GM21737 (cell line): ENCODE data around the gene ZNF592.
"Not testable (repeated sequence)": the region's sequence is repeated elsewhere in the genome, so short reads cannot be mapped to it uniquely, and the experiment has no call there.

Experiments used
- ATAC-seq: cut with Tn5 transposase; IDR thresholded peaks from one replicate; pipeline ENCODE4 v1.9.1; 2021; ENCODE audit warnings: mild to moderate bottlenecking, moderate library complexity; ENCODE audit not compliant: unreplicated experiment

ZNF592 gene

DNA sequence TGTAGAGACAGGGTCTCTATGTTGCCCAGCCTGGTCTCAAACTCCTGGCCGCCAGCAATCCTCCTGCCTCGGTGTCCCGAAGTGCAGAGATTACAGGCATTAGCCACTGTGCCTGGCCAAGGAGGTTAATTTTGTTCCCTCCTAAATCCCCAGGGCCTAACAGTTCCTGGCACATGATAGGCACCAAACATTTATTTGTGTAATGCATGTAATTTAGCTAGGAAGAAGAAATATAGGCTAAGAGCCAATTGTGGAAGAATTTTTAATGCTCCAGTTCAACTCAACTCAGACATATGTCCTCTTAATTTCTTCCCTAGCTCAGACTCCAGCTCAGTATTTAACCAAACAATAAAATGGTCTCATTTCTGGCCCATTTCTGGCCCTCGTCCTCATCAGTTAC, 7.7 kb upstream of the ZNF592 start:
- no peak for ATAC-seq

DNA sequence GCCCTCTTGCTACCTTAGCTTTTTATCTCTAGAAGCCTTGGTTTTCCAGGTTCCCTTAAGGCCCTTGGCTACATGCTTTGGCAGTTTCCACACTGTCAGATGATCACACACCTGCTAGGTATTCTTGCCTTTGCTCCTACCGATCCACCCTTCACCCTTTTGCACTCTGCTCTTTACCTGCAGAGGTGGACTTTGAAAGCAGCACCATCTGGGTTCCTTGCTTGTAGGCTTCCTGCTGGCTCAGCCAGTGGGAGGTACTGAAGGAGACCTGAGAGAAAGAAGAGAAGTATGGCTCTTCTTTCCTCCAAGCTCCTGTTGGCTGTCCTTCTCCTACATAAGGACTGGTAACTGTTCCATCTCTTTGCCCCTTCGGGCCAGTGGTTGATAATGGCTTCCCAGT, 7.3 kb upstream of the ZNF592 start:
- no peak for ATAC-seq

DNA sequence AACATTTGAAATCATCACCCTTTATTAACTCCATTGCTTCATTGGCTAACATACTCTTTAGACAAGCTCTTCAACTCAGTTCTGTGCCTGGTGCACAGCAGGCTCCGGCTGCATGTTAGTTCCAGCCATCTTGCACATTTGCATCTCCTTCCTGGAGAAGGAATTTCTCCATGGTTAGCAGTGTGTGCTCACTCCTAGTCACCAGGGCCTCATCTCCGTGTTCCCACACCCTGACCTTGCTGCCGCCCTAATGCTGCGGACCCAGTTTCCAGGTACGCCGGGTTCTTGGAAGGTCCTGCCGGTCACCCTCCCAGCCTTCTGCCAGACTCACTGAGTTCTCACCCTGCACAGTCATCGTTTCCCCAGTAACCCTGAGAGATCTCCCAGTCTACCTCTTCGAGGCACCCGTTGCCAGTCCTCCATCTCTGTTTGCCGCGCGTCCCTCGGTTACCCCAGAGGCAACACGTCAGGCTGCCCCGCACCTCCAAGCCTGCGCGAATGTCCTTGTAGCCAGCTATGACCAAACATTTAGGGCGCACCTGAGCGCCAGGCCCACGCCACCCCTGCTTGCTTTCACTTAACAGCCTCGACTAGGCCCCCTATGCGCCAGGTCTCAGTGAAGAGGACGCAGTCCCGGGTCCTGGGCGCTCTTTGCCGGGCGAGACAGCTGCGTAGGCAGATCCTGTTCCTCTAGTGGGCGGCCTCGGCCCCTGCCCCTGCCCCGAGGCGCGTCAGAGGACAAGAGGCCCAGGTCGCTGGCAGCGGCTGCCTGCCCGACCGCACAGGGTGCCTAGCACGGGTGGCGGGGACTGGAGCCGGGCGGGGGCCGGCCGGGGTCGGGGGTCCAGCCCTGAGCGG, 747 bp upstream of the ZNF592 start:
- peak; percentile 36 for ATAC-seq

DNA sequence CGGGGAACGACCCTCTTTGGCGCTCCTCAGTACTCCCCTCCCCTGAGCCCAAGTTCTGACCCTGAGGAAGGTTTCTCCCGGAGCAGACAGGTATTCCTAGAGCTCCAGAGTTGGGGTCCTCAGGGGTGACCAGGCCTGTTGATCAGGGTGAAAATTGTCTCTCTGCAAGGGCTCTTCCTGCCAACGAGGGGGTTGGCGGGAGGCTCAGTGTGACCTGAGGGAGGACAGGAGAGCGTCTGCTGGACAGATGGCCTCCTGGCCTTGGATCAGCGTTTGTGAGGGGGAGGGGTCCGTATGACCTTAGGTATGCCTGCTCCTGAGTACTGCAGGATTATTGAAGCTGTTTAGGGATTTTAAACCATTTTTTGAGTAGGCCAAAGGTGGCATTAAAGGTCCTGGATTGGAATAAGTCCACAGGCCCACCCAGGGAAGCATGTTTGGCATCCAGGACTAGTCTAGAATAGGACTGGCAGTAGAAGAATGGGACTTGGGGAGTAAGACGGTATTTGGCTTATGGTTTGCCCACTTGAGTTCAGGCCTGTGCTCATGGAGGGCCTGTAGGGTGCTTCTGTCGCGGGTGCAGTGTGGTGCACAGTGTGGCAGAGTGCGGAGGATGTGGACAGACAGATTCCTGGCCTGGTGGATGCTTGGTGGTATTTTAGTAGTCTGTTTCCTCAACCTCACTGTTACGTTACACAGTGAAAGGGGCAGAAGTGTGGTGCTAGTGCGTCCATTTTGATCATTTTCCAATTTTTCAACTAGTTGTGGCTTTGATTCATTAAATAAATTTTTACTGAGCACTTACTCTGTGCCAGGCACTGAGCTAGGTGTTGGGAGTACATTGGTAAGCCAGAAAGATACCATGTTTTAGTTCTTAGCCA, 959 bp downstream of the ZNF592 start:
- ATAC-seq: peak; percentile 12

DNA sequence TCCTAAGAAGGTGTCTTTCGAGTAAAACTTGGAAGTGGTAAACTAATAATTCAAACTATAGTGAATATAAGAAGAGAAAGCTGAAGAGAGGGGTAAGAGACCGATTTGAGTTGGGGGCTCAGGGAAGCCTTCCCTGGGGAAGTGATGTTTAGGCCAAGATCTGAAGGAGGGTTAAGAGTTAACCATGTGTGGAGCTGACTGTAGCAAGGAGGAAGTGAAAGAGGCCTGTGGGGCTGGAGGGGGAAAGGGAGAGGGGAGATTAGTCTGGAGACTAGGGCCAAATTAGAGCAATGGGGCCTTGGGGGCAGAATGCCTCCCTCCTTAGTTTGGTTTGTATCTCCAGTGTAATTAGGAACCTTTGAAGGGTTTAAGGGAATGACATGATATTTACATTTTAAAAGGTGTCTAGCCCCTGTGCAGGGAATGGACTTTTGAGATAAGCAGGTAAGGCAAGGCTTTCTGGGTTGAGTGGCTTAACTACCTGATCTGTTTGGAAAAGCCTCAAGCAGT, 2.2 kb downstream of the ZNF592 start:
- ATAC-seq: peak; percentile 21

DNA sequence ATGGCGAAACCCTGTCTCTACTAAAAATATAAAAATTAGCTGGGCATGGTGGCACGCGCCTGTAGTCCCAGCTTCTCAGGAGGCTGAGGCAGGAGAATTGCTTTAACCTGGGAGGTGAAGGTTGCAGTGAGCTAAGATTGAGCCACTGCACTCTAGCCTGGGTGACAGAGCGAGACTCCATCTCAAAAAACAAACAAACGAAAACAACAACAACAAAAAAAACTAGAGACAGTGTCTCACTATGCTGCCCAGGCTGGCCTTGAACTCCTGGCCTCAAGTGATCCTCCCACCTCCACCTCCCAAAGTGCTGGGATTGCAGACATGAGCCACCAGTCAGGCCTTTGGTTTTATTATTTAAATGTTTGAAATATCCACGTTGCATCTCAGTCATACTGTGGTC, 3.3 kb downstream of the ZNF592 start:
- not testable (repeated sequence) for ATAC-seq

DNA sequence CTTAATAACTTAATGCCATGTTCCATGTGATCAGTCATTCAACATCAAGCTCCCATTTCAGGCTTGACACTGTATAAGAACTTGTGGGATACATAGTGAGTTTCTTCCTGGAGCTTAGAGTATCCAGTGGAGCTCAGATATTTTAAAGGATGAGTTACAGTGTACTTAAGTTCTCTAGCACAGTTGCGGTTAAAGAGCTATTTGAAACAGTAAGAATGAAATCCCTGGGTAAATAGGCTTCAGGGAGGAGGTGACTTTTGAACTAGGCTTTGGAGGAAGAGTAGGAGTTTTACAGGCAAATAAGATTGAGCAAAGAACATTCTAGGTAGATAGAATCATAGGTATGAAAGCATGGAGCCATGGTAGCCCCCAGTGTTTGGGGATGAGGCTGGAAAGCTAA, 3.8 kb downstream of the ZNF592 start:
- no peak for ATAC-seq

DNA sequence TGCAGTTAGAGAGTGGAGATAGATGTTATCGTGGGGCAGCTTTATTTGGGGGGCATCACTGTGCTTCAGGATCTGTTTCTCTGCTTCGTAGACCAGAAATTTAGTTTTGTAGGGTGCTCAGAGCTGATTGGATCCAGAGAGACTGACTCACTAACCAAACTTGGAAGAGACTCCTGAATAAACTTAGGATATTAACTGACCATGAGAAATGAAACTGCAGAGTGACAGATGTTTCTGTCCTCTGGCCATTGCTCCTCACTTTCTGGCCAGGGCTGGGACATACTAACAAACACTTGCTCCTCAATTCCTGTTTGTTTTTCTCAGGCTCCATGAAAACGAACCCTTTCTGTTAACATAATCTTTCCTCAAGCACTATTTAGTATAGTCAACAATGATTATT, 4.3 kb downstream of the ZNF592 start:
- ATAC-seq: no peak

DNA sequence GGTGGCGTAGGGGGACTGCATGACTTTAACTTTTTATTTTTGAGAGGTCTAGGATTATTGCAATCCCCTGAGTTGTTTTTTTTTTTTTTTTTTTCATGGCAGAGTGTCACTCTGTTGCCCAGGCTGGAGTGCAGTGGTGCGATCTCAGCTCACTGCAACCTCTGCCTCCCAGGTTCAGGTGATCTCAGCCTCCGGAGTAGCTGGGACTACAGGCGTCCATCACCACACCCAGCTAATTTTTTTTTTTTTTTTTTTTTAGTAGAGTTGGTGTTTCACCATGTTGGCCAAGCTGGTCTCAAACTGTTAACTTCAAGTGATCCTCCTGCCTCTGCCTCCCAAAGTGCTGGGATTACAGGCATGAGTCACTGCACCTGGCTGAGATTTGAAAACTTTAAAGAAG, 6.5 kb downstream of the ZNF592 start:
- ATAC-seq: not testable (repeated sequence)

DNA sequence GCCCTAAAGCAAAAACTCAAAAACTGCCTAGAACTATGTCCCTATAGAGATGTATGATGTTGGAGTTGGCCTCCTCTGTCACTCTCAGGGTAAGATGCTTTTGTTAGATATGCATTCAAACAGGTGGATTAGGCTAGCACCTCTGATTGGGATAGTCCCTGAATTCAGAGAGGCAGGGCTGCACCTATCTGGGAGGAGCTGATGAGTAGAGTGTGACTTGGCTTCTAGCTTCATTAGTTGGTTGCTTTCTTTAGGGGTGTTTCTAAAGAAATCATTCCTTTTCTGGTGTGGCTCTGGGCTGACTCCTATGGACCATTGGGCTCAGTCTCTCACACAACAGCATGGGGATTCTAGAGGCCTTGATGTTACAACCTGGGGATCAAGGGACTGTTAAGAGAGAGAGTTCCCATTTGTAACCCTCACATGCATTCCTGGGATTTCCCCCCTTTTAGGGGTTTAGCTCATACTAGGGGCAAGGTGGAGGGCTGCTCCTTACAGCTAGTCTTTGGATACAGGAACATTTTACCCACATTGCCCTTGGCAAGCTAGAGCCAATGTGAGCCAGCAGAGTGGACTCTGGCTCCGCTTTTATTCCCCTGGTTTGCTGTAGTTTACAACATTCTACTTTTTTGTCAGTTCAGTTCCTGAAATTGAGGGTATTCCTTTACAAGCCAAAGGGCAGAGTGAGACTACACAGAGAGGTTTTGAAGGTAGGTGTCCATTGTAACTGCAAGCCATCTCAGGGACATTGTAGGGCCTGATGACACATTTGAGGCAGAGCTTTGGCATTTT, 7.5 kb downstream of the ZNF592 start:
- no peak for ATAC-seq

DNA sequence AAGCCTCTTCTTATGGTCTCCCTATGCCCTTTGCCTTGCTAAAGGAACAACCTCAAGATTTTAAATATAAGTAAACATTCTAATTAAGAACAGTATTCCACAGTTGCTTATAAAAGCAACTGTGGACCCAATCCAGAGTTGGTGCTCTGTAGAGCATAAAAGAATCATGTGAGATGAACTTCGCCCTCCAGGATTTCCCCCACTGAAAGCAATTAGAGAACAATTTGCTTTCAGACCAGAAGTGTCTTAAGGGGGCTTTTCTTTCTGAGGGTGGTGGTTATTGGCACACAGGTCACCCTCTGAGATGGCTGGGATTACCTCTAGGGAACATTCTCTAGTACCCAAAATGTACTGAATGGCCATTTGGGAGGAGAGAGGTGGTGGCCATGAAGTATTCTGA, 10.6 kb downstream of the ZNF592 start:
- ATAC-seq: no peak

DNA sequence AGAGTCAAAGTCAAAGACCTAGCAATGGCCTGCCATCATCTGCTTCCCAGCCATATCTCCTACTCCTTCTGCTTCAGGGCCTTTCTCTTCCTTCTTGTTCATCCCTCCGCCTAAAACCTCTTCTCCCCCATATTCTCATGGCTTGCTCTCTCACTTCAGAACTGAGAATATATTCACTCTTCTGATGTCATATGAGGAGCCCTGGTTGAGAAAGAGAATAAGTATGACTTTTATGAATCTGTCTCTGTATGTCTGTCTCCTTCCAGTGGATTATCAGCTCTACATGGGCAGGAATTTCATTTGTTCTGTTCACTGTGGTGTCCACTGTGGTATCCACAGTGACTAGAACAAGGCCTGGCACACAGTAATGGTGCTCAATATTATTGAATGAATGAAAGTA, 11.8 kb downstream of the ZNF592 start:
- no peak for ATAC-seq

DNA sequence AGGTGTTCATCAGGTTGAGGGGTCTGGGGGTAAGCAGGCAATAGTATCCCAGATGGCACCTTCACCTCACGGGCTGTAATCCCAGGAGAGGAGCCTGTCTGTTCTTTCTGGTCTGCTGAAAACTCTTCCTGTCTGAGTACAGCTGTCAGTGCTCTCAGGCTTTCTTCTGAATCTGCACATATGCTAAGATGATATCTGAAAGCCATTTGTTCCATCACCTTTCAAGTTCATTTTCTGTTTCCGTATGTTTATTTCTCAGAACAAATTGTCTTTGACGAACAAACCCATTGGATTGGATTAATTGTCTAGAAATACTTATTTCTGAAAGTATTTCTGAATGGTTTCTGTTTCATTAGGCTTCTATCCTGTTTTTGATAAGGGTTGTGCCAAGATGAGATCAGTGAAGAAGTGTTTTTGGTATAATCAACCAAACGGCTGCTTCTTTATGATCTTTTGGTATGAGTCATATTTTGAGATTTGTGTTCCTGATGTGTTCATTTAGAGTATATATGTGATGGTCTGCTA, 13.3 kb downstream of the ZNF592 start:
- ATAC-seq: no peak

DNA sequence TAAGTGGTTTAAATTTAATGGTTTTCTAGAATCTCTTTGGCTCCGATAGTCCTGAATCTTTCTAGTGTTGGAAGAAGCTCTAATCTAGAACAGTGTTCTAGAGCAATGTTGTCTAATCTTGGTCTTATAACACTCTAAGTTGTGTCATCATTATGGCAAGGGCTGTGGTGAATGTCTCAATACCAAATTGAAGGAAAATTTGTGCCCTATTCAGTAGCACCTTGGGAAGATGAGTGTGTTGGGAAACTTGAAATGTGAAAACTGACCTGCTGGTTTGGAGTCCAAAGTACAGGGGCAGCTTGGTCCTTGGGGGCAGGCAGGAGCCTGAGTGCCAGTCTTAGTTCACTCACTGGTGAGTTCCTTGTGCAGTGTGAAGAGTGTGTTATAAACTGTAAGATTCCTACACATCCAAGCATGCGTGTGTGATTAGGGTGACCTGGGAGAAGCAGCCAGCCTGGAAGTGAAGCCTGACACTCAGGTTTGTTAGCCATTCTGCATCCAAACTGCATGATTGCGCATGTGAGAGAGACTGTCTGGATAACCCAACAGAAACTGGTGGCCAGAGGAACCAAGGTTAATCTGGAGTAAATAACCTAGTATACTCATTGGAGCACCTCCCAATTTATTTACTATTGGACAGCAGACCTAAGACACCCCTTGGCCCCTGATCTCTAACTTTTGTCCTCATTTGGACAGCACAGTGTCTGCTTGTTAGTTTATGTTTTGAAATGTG, 14.6 kb downstream of the ZNF592 start:
- ATAC-seq: no peak

DNA sequence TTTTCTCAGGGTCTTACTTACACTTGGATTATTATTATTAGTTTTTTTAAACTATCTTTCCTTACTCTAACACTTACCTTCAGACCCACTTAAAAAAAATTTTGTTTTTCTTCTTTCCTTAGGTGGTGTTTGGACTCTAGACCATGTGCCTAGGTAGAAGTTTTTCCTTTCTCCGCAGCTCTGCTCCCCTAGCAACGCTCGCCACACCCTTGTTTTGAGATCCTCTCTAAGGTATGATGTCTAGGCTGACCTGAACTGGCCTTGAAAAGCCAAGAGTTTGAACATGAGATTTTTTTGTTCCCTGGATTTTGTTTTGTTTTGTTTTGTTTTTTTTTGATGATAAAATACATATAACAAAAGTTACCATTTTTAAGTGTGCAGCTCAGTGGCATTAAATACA, 16.2 kb downstream of the ZNF592 start:
- no peak for ATAC-seq

DNA sequence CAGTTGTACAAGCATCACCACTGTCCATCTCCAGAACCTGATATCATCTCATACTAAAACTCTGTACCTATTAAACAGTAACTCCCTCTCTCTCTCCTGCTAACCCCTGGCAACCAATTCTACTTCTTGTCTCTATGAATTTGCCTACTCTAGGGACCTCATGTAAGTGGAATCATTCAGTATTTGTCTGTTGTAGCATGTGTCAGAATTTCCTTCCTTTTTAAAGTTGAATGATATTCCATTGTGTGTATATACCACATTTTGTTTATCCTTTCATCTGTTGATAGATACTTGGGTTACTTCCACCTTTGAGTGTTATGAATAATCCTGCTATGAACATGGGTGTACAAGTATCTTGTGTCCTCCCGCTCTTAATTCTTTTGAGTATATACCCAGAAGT, 16.6 kb downstream of the ZNF592 start:
- ATAC-seq: no peak

DNA sequence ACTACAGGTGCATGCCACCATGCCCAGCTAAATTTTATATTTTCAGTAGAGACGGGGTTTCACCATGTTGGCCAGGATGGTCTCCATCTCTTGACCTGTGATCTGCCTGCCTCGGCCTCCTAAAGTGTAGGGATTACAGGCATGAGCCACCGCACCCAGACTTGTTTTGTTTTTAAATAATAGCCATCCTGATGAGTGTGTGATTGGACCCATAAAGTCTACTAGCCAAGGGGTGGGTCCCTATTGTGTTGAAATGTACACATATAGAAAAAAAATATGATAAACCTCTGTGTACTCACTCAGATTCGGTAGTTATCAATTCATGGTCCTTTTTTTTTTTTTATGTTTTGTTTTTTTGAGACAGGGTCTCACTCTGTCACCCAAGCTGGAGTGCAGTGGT, 17.3 kb downstream of the ZNF592 start:
- ATAC-seq: no peak

DNA sequence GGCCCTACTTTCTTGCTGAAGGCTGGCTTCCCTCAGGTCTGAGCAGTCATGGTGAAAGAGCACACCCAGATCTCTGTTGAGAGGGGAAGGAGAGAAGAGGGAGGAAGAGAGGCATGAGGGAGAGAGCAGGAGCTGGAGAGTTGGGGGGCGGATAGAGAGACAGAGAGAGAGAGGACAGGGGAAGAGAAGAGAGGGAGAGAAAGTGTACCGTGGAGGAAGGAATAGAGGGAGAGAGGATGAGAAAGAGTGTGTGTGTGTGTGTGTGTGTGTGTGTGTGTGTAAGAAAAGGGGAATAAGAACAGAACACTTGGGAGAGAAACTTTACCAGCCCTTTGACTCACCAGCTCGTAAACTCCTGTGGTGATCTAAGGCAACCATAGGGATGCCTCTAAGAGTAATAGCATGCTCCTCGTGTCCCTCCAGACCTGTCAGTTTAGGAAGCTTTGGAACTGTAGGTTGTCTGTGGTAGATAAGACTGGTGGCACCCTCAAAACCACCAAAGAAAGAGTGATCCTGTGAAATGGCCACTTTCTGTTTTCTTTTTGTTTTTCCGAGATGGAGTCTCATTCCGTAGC, 18.2 kb downstream of the ZNF592 start:
- ATAC-seq: no peak

DNA sequence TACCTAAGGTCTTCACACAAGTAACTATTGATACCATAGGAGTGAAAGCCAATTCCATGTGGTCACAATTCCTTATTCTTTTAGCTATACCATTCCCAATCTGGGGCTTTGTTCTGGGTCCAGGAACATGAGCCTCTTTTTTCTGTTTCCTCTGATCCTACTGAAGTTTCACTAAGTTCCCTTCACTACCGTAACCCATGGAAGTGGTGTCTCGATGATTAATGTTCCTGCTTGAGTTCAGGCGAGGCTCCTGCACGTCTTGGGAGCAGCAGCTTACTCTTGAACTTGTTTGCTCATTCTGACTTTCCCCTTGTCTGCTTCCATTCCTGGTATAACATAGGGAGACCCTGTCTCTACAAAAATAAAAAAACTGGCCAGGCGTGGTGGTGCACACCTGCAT, 23.6 kb downstream of the ZNF592 start:
- no peak for ATAC-seq

DNA sequence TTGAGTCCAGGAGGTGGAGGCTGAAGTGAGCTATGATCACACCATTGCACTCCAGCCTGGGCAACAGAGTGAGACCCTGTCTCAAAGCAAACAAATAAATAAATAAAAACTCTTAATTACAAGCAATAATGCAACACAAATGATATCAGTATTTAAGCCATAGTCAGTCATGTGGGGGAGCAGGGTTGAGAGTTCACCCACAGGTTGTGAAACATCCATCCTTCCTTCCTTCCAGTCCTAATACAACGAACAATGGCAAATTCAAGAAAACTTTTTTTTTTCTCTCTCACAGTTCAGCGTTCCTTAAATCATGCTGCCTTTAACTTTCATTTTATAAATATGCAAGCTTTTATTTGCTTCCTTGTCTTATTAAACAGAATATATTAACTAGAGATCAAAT, 24.1 kb downstream of the ZNF592 start:
- no peak for ATAC-seq
